GM19025 (cell line): ENCODE measurements around the gene ZGRF1.
"Not testable (repeated sequence)": the region's sequence is repeated elsewhere in the genome, so short reads cannot be mapped to it uniquely, and the experiment has no call there.

ENCODE experiments used
- ATAC-seq: cut with Tn5 transposase; IDR thresholded peaks from one replicate; pipeline ENCODE4 v1.9.1; 2021; ENCODE audit warnings: mild to moderate bottlenecking, low read depth, moderate library complexity; ENCODE audit not compliant: unreplicated experiment

The ZGRF1 gene

GRCh38 chr4:112517911-112518310 lies 118.8 kb downstream of the ZGRF1 start:
- ATAC-seq, result no peak

- ATAC-seq, result peak; percentile 24
These were observed 119.6 kb downstream of the ZGRF1 start for GRCh38 chr4:112517067-112517634.

GRCh38 chr4:112516471-112517066 lies 120.1 kb downstream of the ZGRF1 start:
- ATAC-seq, result peak; percentile 24

DNA sequence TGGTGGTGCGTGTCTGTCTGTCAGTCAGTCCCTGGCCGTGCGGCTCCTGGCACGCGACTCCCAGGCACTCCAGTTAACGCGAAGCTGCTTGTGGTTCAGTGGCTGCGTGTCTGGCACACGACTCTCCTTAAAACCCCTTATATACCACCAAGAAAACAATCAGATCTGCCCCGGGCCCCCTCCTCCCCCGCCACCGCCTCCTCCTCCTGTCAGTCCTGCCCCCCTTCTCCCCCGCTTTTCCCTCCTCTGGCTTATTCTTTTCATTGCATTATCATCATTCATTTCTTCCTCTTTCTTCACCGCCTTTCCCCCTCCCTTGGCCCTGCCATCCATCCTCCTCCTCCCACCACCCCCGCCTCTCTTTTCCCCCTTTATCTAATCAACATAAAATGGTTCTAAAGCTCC lies 120.6 kb downstream of the ZGRF1 start, which contains the start of gene NEUROG2:
Gene NEUROG2, minus strand, starts transcription at position 115 of the 405 bp plus-strand sequence. CDS start 705 bp downstream, outside the sequence.
- ATAC-seq, result no peak

DNA sequence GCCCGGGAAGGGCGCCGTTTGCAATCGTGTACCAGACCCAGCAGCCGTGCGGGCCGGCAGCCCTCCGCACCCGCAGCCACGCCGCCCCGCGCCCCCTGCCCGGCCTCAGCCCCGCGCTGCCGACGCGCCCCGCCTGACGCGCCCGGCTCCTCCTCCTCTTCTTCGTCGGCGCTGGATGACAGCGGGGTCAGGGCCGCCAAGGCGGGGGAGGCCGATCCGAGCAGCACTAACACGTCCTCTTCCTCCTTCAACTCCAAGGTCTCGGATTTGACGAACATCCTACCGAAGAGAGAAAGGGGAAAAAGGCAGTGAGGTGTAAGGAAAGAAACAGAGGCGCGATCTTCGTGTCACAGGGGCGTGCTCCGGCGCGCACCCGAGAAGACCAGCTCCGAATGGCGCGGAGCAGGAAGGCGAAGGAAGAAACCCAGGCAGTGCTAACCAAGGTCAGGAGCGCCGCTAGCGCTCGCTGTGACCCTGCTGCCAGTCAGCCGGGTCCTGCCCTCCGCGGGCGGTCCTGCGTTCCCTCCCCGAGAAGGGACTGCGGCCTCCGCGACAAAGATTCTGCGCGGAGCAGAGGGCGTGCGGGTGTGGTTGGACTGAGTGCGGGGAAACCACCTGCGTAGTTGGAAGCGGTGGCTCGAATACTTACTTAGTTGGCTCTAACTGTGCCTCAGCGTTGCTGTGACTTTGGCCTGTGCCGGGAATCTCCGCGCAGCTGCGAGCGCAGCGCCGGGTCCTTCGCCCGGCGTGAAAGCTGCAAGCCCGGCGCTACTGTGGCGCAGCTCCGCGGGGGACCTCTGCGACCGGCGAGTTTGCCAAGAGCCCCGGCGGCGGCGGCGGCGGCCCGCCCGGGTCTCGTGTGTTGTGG lies 121.3 kb downstream of the ZGRF1 start:
- peak; percentile 31 for ATAC-seq

- ATAC-seq, result peak; percentile 2
These were observed 122.0 kb downstream of the ZGRF1 start for GRCh38 chr4:112514647-112515197.

DNA sequence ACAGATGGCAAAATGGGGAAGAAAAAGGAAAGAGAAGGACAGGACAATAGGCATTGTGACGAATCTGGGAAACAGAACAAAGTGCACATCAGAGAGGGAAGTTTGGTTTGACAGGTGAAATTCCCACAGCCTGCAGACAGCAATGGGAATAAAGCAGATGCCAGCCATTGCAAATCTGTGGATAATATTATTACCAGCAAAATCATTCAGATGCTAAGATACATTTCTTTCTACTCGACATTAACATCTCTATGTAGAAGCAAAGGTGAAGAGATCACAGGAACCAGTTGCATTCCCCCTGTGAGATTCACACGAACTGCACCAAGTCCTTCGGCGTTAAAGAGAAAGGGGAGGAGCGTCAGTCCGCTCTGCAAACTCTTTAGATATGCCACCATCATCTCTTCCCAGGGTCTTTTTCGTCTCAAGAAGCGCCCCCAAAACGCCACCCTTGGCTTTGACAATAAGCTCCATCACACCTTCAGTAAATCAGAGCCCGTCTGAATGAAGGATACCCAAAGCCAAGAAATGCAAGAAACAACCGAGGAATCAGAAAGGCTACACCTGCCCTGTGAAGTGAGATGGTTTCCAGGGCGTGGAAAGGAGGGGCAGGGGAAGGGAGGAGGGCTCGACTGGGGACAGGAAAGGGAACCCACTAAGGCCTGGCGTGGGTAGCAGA lies 122.6 kb downstream of the ZGRF1 start:
- no peak for ATAC-seq

DNA sequence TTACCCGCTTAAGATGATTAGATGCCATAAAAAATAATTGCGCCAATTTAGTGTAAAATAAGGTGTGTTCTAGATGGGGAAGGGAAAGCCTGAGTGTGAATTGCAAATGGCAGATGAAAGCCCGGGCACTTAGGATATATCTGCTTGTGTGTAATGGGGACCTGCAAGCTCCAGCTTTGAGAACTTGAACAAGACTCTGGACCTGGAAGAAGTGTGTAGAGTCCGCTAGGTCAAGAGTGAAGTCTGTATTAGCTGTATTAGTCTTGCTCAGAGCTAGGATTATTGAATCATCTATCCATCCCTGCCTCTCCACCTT lies 124.9 kb downstream of the ZGRF1 start:
- ATAC-seq, result no peak

GRCh38 chr4:112511093-112511802 lies 125.5 kb downstream of the ZGRF1 start:
- no peak for ATAC-seq

DNA sequence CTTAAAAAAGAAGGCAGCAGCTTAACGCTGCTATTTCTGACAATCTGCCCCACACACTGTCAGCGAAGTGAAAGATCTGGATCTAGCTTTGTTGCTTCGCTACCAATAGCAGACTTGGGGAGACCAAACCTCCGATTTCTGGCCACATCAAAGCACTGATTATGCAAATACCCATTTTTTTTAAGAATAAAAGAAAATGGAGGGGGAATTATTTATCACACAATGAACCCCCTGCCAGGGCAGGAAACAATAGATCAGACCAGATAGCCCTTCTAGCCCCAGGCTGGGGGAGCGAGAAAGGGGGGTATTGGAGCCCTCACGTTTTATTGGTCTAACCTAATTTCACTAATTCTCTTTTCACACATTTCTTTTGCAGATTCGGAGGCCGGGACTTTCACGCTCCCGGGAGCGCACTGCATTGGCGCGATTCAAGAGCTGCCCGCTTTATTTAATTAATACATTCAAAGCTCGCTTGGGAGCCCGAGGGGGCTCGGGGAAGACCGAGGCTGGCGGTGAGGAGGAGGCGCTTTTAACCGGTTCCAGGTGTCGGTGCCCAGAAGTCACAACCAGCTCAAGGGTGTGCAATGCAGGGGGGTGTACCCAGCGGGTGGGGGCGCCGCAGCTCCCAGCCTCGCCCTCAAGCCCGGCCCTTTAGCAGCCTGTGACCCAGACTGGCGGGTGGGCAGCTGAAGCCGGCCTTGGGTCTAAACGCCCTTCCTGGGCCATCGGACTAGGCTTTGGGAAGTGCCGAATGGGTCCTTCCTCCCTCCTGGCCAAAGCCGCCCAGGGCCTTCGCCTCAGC lies 126.2 kb downstream of the ZGRF1 start:
- no peak for ATAC-seq

DNA sequence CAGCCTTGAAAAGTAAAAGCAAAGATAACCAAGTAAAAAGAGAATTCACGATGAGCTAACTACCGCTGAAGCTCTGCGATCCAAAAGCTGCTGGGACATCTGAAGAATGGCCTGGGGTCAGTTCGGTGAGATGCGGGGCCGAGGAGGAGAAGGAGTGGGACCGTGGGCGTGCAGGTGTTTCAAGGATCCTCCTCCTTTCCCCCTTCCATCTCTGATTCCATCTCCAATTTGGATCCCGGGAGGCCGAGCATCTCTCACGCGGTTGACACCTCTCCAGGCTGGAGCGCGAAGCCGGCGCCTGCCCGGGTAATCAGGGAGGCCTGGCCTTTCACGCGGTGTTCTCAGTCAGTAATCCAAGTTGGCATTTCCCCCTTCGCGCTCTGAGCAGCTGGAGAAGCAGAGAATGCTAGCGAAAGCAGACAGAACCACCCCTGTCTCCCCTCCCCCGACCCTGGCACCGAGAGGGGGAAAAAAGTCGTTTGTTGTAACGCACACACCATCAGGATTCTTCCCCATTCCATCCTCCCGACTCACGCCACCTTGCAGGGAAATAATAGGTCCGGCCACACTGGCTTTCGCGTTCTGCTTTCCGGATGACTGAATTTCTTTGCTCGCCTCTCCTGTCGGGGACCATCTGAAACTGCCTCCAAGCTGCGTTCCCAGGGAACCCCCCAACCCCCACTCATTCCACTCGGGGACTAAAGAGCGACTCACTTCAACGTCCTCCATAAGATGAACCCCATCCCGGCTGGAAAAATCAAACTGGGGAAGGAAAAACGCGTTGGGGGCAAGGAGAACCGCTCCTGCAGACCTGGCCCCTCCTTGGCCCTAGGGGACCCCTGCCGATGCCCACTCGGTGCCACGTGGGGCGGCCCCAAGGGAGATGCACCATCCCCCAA lies 127.2 kb downstream of the ZGRF1 start:
- ATAC-seq, result no peak

- ATAC-seq, result no peak
These were observed 128.4 kb downstream of the ZGRF1 start for GRCh38 chr4:112508356-112508755.

DNA sequence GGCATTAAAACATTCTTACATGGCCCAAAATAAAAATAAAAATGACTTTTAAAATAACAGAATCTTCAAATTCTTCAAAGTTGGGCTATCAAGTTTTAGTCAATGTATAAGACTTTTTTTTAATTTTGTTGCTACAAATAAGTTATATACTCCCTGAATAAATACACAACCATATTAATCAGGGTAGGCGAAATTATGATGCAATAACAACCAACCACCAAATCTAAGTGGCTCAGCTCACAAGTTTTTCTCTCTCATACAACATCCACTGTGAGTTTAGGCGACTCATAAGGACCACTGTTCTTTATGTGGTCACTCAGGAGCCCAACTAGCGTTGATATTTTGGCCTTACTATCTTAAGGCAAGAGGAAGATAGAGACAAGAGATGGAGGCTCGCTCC lies 131.9 kb downstream of the ZGRF1 start:
- no peak for ATAC-seq

GRCh38 chr4:112502871-112503270 lies 133.8 kb downstream of the ZGRF1 start:
- no peak for ATAC-seq

DNA sequence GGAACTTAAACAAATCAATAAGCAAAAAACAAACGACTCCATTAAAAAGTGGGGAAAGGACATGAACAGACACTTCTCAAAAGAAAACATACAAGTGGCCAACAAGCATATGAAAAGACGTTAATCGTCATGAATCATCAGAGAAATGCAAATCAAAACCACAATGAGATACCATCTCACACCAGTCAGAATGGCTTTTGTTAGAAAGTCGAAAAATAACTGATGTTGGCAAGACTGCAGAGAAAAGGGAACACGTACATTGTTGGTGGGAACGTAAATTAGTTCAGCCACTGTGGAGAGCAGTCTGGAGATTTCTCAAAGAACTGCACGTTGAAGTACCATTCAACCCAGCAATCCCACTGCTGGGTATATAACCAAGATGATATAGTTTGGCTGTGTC lies 144.4 kb downstream of the ZGRF1 start:
- no peak for ATAC-seq

- ATAC-seq, result not testable (repeated sequence)
These were observed 145.9 kb downstream of the ZGRF1 start for GRCh38 chr4:112490808-112491207.
